B cell (primary cell): ENCODE data around the gene ST3GAL3.

Experiments
- CTCF ChIP-seq: fragments of 200-600 bp; IDR thresholded peaks from one replicate; pipeline ENCODE4 v1.8.0; 2022; ENCODE audit warnings: antibody characterized with exemption, mild to moderate bottlenecking
- EZH2 ChIP-seq: IDR thresholded peaks from 2 replicates; pipeline ENCODE4 v1.6.1; 2012; ENCODE audit warnings: borderline replicate concordance, low read depth, mild to moderate bottlenecking, moderate library complexity, low read length; ENCODE audit not compliant: insufficient read depth, poor library complexity, severe bottlenecking

GRCh38 chr1:43930168-43930948, 223.0 kb downstream of the ST3GAL3 start:
- TF ChIP-seq CTCF (peak; percentile 40), EZH2 (no peak)
